HepG2 (cell line): ENCODE data around the gene NUCB1. TPM values are rescaled to one million over a fixed set of nuclear protein-coding genes. Genes with fewer than 3 reads are reported as not detected.

Source experiments
- ARID5B ChIP-seq: IDR thresholded peaks from 2 replicates; pipeline ENCODE4 v1.4.0; 2020; ENCODE audit warnings: mild to moderate bottlenecking, missing genetic modification reagents
- ATF3 ChIP-seq: sonication (generic); formaldehyde crosslinking; IDR thresholded peaks from 2 replicates; pipeline ENCODE4 v1.4.0; 2020; ENCODE audit warnings: missing genetic modification reagents
- ATF4 ChIP-seq, 2 experiments: fragments of 450-650 bp in 1 of 2; sonication (generic) in 1 of 2; formaldehyde crosslinking; IDR thresholded peaks; 2 replicates each; pipeline versions ENCODE4 v1.5.0 to v1.8.0; 2020 to 2022; ENCODE audit warnings: mild to moderate bottlenecking in 1 of 2, missing genetic modification reagents in 1 of 2
- BATF2 ChIP-seq: sonication (generic); formaldehyde crosslinking; IDR thresholded peaks from 2 replicates; pipeline ENCODE4 v1.8.0; 2022; ENCODE audit warnings: mild to moderate bottlenecking, missing genetic modification reagents, moderate library complexity
- CBX5 ChIP-seq: sonication (generic); formaldehyde crosslinking; IDR thresholded peaks from 2 replicates; pipeline ENCODE4 v1.4.0; 2020; ENCODE audit warnings: missing genetic modification reagents, borderline replicate concordance
- FOXO4 ChIP-seq: sonication (generic); formaldehyde crosslinking; conservative IDR thresholded peaks from 2 replicates; pipeline ENCODE4 v1.8.1; 2023; ENCODE audit warnings: missing genetic modification reagents
- GTF3A ChIP-seq: sonication (generic); formaldehyde crosslinking; conservative IDR thresholded peaks from 2 replicates; pipeline ENCODE4 v1.4.0; 2020; ENCODE audit warnings: mild to moderate bottlenecking, missing genetic modification reagents
- HBP1 ChIP-seq: IDR thresholded peaks from 2 replicates; pipeline ENCODE4 v1.6.1; 2016; ENCODE audit warnings: low read depth, control low read depth
- NONO ChIP-seq, 2 experiments: fragments of 450-650 bp in 1 of 2; sonication (generic) in 1 of 2; formaldehyde crosslinking in 1 of 2; IDR thresholded peaks in 1 of 2; conservative IDR thresholded peaks in 1 of 2; 2 replicates each; pipeline versions ENCODE4 v1.6.1 to v1.8.0; 2017 to 2022; ENCODE audit warnings: mild to moderate bottlenecking in 1 of 2, missing genetic modification reagents in 1 of 2, moderate library complexity in 1 of 2
- PLSCR1 ChIP-seq: sonication (generic); formaldehyde crosslinking; IDR thresholded peaks from 2 replicates; pipeline ENCODE4 v1.5.0; 2020; ENCODE audit warnings: missing genetic modification reagents, mild to moderate bottlenecking, borderline replicate concordance
- RARG ChIP-seq: sonication (generic); formaldehyde crosslinking; IDR thresholded peaks from 2 replicates; pipeline ENCODE4 v1.4.0; 2020; ENCODE audit warnings: low read depth, mild to moderate bottlenecking, missing genetic modification reagents
- SNAPC5 ChIP-seq: sonication (generic); formaldehyde crosslinking; IDR thresholded peaks from 2 replicates; pipeline ENCODE4 v1.8.1; 2023; ENCODE audit warnings: mild to moderate bottlenecking, missing genetic modification reagents, borderline replicate concordance
- ZFP36L2 ChIP-seq: sonication (generic); formaldehyde crosslinking; IDR thresholded peaks from 2 replicates; pipeline ENCODE4 v1.4.0; 2020; ENCODE audit warnings: missing genetic modification reagents
- ZFP41 ChIP-seq: sonication (generic); formaldehyde crosslinking; IDR thresholded peaks from 2 replicates; pipeline ENCODE4 v1.4.0; 2020; ENCODE audit warnings: mild to moderate bottlenecking, missing genetic modification reagents, borderline replicate concordance
- polyA plus RNA-seq, 8 experiments: library from polyadenylated mRNA; depleted of rRNA in 3 of 8; stranded (reverse) in 7 of 8; unstranded in 1 of 8; fragments of >200 nt; fragmentation: Illumina TruSeq in 4 of 8; extraction: Trizol in 4 of 8; gene quantifications; 2 replicates each; pipeline versions ENCODE4 v1.2.1 to v1.2.3, GENCODE V29; 2011 to 2016; ENCODE audit warnings: low read depth in 4 of 8, missing spikeins in 1 of 8, mixed read lengths in 1 of 8; ENCODE audit not compliant: insufficient read depth in 1 of 8
- total RNA-seq, 5 experiments: library from RNA; depleted of rRNA; stranded (reverse); fragments of >200 nt; fragmentation: Illumina TruSeq; extraction: Trizol; gene quantifications; 2 replicates each; pipeline ENCODE4 v1.2.3, GENCODE V29; 2016; ENCODE audit warnings: low read depth in 1 of 5

Gene NUCB1
- total and polyA plus RNA-seq, 2 of the 13 experiments (the other 11 are each of a cell fraction or from before 2014, with no cell fraction given) = 82.3 to 106 TPM

GRCh38 chr19:48899781-48900476, at the start of gene NUCB1 (continued):
- TF ChIP-seq BATF2 (CRISPR knock-in tag) (no peak), HBP1 (CRISPR knock-in tag) (no peak), PLSCR1 (CRISPR knock-in tag) (no peak), ZFP36L2 (CRISPR knock-in tag) (no peak), RARG (CRISPR knock-in tag) (no peak), NONO (IDR thresholded peaks at IDR 0.05) (no peak), NONO (CRISPR knock-in tag; conservative IDR thresholded peaks at IDR 0.05) (peak; percentile 20; the same call in 1 of the 2 replicates), ARID5B (CRISPR knock-in tag) (peak; percentile 35; the same call in 1 of the 2 replicates), GTF3A (CRISPR knock-in tag) (0 out of 2 replicates have a peak, but pooled peaks have one; percentile 57), SNAPC5 (CRISPR knock-in tag) (peak; percentile 60; the same call in 1 of the 2 replicates), ZFP41 (CRISPR knock-in tag) (no peak), FOXO4 (CRISPR knock-in tag) (no peak), ATF3 (no peak), CBX5 (CRISPR knock-in tag) (no peak), ATF4 (CRISPR knock-in tag; IDR thresholded peaks at IDR 0.05) (peak in 1 of 2 experiments; percentile 43; a peak in 1 of 4 replicates)
